NCI-H69 (cell line): ENCODE data around the gene FAM114A1.

Experiments
- DNase-seq: peaks from one replicate; lab custom pipeline; 2025; lab: John Stamatoyannopoulos, UW

FAM114A1 gene

GRCh38 chr4:38859501-38859900 is 8.1 kb upstream of the FAM114A1 start:
- DNase-seq: no peak

DNA sequence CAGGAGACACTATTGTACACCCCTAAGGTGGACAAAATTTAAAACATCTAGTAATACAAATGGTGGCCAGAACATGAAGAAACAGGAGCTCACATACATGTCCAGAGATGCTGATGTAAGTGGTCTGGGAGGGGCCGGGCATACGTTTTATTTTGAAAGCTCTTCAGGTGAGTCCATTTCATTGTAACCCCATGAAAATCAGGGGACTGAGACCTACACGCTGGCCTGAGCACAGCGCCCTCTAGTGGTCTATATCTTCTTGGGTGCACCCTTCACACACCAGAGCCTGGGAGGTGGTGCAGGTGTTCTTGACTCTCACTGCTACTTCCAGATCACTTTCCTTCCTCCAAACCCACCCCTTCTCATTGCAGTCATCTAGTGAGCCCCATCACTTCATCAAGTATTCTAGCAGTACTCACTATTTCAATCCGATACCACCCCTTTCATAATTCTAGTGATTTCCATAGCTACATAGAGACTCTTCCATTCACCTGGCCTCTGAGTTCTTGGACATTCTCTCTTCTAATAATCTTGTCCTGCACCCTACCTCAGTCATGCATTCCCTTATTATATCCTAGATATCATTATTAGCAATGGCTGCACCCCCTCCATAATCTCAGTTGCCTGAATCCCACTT is 6.7 kb upstream of the FAM114A1 start:
- peak; percentile 46 for DNase-seq

DNA sequence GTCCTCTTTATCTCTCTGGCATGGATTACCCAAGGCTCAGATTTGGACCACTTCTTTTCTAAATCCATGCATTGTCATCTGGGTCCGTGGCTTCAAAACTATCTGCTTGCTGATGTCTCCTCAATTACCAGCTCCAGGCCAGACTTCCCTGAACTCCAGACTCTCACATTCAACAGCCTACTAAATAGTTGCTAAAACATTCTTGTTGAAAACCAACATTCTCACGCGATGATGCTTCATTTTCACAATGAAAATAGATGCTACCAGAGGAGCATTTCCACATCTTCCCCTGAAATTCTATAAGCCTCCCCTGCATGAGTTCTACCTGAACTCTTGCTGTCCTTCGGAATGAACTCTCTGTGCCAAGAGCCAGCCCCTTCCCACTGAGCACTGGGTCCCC is 5.8 kb upstream of the FAM114A1 start:
- DNase-seq: no peak

GRCh38 chr4:38865445-38865844 is 2.2 kb upstream of the FAM114A1 start:
- no peak for DNase-seq

DNA sequence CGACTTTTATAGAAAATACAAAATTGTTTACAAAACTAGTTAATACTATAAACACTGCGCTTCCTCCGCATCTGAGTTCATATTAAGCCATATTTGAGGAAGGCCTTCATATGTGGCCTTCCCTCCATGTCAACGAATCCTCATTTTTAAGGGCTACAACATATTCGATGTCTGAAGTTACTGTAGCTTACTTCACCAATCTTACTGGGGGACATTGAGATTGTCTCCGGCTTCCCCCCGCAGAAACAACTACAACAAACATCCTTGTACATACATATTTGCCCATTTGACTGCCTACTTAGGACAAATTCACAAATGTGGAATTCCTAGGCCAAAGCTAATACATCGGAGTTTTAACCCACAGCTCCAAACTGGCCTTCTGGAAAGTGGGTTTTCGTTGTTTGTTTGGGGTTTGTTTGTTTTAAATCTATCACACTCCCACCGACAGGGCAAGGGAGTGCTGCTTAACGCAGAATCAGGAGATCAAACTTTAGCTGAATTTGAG is 581 bp upstream of the FAM114A1 start:
- no peak for DNase-seq

- DNase-seq: no peak
These were observed 704 bp downstream of the FAM114A1 start for GRCh38 chr4:38868059-38868960.

GRCh38 chr4:38869511-38869910 is 1.9 kb downstream of the FAM114A1 start:
- no peak for DNase-seq

- no peak for DNase-seq
These were observed 2.6 kb downstream of the FAM114A1 start for GRCh38 chr4:38870098-38870808.

GRCh38 chr4:38871593-38871992 is 4.0 kb downstream of the FAM114A1 start:
- DNase-seq: no peak

- no peak for DNase-seq
These were observed 5.0 kb downstream of the FAM114A1 start for GRCh38 chr4:38872620-38873019.

GRCh38 chr4:38873290-38873944 is 5.8 kb downstream of the FAM114A1 start:
- no peak for DNase-seq

DNA sequence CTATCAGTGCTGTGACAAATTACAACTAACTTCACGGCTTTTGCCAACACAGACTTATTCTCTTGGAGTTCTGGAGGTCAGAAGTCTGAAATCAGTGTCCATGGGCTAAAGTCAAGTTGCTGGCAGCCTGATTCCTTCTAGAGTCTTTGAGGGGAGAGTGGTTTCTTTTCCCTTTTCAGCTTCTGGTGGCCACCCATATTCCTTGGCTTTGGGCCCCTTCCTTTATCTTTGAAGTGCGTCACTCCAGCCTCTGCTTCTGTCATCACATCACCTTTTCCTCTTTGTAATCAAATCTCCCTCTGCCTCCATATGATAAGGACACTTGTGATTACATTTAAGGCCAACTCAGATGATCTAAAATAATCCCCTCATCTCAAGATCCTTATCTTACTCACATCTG is 9.0 kb downstream of the FAM114A1 start:
- no peak for DNase-seq

GRCh38 chr4:38884254-38884653 is 16.6 kb downstream of the FAM114A1 start:
- no peak for DNase-seq

GRCh38 chr4:38889143-38889542 is 21.5 kb downstream of the FAM114A1 start:
- DNase-seq: no peak

- no peak for DNase-seq
These were observed 23.7 kb downstream of the FAM114A1 start for GRCh38 chr4:38891051-38891983.

GRCh38 chr4:38894322-38894982 is 26.8 kb downstream of the FAM114A1 start:
- DNase-seq: no peak

GRCh38 chr4:38896940-38897339 is 29.3 kb downstream of the FAM114A1 start:
- DNase-seq: no peak

- DNase-seq: no peak
These were observed 30.6 kb downstream of the FAM114A1 start for GRCh38 chr4:38898245-38898644.

- DNase-seq: no peak
These were observed 34.6 kb downstream of the FAM114A1 start for GRCh38 chr4:38902221-38902620.

- peak; percentile 6 for DNase-seq
These were observed 35.1 kb downstream of the FAM114A1 start for GRCh38 chr4:38902695-38903094.
